Gastroesophageal sphincter (tissue), 4 donors: ENCODE results near the gene SYNE3. TPM values are rescaled to one million over a fixed set of nuclear protein-coding genes. Genes with fewer than 3 reads are reported as not detected.

Experiments
- ATAC-seq: fragments of 150-250 bp; one replicate; pipeline ENCODE4 v1.9.1; 2016; ENCODE audit warnings: mild to moderate bottlenecking, moderate library complexity
- H3K27ac ChIP-seq, 4 donors: fragments of 200-600 bp; sonication (generic) in 3 of 4; 1 replicate in 3 of 4; 2 replicates in 1 of 4; pipeline ENCODE4 v1.5.1; 2016 to 2019
- H3K27me3 ChIP-seq: fragments of 200-600 bp; sonication (generic); one replicate; pipeline ENCODE4 v1.5.1; 2019
- H3K36me3 ChIP-seq, 2 donors: fragments of 200-600 bp; sonication (generic); one replicate each; pipeline ENCODE4 v1.5.1; 2019; ENCODE audit warnings: control low read depth in 1 of 2
- H3K4me1 ChIP-seq, 3 donors: fragments of 200-600 bp; sonication (generic); 1 replicate in 2 of 3; 2 replicates in 1 of 3; pipeline ENCODE4 v1.5.1; 2016 to 2019; ENCODE audit warnings: control low read depth in 2 of 3
- H3K4me3 ChIP-seq, 2 donors: fragments of 200-600 bp; sonication (generic); one replicate each; pipeline ENCODE4 v1.5.1; 2019; ENCODE audit warnings: mild to moderate bottlenecking in 1 of 2, moderate library complexity in 1 of 2
- H3K9me3 ChIP-seq, 3 donors: fragments of 200-600 bp; sonication (generic); one replicate each; pipeline ENCODE4 v1.5.1; 2017 to 2019; ENCODE audit warnings: control low read depth in 2 of 3
- EP300 ChIP-seq: sonication (generic); formaldehyde crosslinking; IDR thresholded peaks from one replicate; pipeline ENCODE4 v1.6.1; 2017; ENCODE audit warnings: antibody characterized with exemption, mild to moderate bottlenecking
- POLR2A ChIP-seq, 2 donors: fragments of 450-650 bp; IDR thresholded peaks; one replicate each; pipeline ENCODE4 v1.6.1; 2017; ENCODE audit warnings: antibody characterized with exemption in 2 of 2, mild to moderate bottlenecking in 2 of 2, moderate library complexity in 1 of 2
- POLR2AphosphoS5 ChIP-seq: sonication (generic); formaldehyde crosslinking; IDR thresholded peaks from one replicate; pipeline ENCODE4 v1.6.1; 2017; ENCODE audit warnings: antibody characterized with exemption
- WGBS, 2 donors: methylation state at CpG; one replicate each; pipeline ENCODE4 v1.1.5; 2018; ENCODE audit warnings: low coverage in 1 of 2; 5-methylcytosine and 5-hydroxymethylcytosine counted together
- total RNA-seq, 4 donors: library from RNA; depleted of rRNA; stranded (reverse); fragments of >200 nt; gene quantifications; one replicate each; pipeline ENCODE4 v1.1.0, GENCODE V29; 2016
- TF ChIP-seq, protein P1 (sequence below), 4 experiments: fragments of 200-600 bp in 2 of 4; fragments of 450-650 bp in 2 of 4; sonication (generic) in 1 of 4; IDR thresholded peaks; one replicate each; pipeline ENCODE4 v1.5.1; 2017 to 2019; ENCODE audit warnings: antibody characterized with exemption in 4 of 4, mild to moderate bottlenecking in 2 of 4, moderate library complexity in 2 of 4

The SYNE3 gene
- total RNA-seq, 4 donors from 2014 or later = 16.5 to 28.0 (median 20.3) TPM

DNA sequence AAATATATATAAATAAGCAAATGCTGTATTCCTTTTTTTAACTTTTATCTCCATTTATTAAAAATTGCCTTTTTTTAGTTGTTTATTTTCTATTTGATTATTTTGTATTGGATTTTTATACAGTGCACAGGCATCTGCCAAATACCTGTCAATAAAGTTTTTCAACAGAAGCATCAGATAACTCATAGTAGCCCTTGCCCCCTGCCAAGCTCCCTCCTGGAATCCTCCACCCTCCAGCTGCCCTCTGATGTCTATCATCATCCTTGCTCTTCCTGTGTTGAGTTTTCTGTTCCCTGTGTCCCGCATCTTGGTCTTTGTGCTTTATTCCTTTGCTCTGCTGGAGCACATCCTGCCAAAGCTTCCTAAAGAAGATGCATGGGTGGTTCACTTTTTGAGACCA, 35.0 kb upstream of the SYNE3 start:
- Histone ChIP-seq H3K4me3 (no peak overlapping the region), H3K27ac (no peak overlapping the region), H3K9me3 (no peaks in the 10 kb centered on the region), H3K4me1 (no peaks in the 10 kb centered on the region), H3K27me3 (no peaks in the 10 kb centered on the region), H3K36me3 (peaks cover 0 to 6% of the 10 kb centered on the region in 2 donors)
- no peak for TF ChIP-seq POLR2A (IDR thresholded peaks at IDR 0.05)
- WGBS, 2 donors = 100% methylated on average over 1 of the region's 1 CpG; no CpG with 5 or more reads in 1 of the 2 donors
- ATAC-seq = no peak

DNA sequence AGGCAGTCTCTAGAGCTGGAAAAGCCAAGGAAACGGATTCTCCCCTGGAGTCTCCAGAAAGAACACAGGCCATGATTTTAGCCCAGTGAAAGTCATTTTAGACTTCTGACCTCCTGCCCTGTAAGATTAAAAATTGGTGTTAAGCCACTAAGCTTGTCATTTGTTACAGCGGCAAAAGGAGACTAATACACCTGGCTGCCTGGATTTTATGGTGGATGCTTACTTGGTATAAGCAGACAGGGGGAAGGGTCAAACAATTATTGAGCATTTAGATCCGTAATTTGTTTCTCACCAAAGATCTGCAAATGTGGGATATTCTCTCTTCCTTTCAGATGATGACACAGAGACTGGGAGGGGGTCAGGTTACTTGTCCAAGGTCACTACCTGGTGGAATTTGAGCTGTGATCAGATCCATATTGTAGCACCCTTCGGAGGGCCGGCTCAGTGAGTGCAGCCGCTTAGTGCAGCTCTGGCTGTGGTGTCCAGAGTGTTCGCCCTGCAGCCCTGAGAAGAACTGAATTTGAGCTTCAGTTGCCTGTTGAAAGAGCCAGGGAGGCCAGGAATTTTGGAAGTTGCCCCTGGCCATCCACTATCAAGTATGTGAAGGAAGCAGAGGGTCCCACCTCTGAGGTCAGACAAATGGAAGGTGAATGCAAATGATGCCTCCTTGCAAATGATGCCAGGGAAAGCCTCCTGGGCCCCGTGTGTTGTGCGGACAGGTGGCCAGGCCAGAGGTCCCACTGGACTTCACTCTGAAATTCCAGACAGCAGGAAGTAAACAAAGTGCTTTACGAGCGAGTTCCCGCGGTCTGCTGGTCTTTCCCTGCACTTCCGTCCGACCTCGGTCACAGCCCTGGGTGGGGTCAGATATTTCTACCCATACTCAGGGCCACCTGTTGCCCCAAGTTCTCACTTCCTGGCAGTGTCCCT, 33.5 kb upstream of the SYNE3 start:
- Histone ChIP-seq H3K9me3 (no peaks in the 10 kb centered on the region), H3K27me3 (no peaks in the 10 kb centered on the region), H3K4me3 (no peak overlapping the region), H3K36me3 (peaks cover 0 to 14% of the 10 kb centered on the region in 2 donors), H3K4me1 (no peaks in the 10 kb centered on the region), H3K27ac (no peak overlapping the region)
- WGBS, 2 donors = 67 to 72% methylated on average over 10 to 11 of the region's 16 CpGs
- TF ChIP-seq, protein P1, sequence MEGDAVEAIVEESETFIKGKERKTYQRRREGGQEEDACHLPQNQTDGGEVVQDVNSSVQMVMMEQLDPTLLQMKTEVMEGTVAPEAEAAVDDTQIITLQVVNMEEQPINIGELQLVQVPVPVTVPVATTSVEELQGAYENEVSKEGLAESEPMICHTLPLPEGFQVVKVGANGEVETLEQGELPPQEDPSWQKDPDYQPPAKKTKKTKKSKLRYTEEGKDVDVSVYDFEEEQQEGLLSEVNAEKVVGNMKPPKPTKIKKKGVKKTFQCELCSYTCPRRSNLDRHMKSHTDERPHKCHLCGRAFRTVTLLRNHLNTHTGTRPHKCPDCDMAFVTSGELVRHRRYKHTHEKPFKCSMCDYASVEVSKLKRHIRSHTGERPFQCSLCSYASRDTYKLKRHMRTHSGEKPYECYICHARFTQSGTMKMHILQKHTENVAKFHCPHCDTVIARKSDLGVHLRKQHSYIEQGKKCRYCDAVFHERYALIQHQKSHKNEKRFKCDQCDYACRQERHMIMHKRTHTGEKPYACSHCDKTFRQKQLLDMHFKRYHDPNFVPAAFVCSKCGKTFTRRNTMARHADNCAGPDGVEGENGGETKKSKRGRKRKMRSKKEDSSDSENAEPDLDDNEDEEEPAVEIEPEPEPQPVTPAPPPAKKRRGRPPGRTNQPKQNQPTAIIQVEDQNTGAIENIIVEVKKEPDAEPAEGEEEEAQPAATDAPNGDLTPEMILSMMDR (IDR thresholded peaks at IDR 0.05) = no peak
- ATAC-seq = no peak

DNA sequence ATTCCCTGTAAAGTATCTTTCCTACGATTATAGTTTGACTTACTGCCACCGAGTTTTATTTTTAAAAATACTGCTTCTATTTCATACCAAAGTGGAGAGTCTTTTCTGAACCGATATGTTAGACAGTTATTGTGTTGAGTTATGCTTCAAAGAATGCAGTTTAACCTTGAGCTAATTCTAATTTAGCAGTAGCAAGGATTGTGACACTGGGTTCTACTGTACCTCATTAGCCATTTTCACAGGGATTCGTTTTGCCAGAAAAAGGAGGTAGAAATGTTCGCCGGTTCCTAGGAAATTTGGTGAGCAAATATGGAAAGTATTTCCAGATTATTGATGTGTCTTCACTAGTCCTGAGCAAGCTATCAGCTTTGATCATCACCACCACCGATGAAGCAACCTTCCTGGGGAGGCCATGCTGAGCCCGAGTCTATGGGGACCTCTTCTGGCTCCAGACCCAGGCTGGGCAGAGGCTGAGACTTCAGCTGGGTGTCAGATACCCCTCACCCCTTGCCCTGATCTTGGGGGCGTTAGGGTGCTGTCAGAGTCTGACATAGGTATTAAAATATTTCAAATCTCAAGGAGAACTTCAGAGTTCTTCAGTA, 32.0 kb upstream of the SYNE3 start:
- TF ChIP-seq POLR2AphosphoS5 (no peak), EP300 (no peak), POLR2A (IDR thresholded peaks at IDR 0.05) (no peak)
- TF ChIP-seq, protein P1 (IDR thresholded peaks at IDR 0.05) = no peak
- peaks cover 0 to 27% of the 10 kb centered on the region in 2 donors for H3K36me3 ChIP-seq
- no peaks in the 10 kb centered on the region for H3K4me1 ChIP-seq
- H3K4me3 ChIP-seq = no peak overlapping the region
- no peak for ATAC-seq
- no peaks in the 10 kb centered on the region for H3K9me3 ChIP-seq
- H3K27me3 ChIP-seq = no peaks in the 10 kb centered on the region
- no peak overlapping the region for H3K27ac ChIP-seq
- WGBS, 2 donors = 72 to 81% methylated on average over 6 to 9 of the region's 9 CpGs

DNA sequence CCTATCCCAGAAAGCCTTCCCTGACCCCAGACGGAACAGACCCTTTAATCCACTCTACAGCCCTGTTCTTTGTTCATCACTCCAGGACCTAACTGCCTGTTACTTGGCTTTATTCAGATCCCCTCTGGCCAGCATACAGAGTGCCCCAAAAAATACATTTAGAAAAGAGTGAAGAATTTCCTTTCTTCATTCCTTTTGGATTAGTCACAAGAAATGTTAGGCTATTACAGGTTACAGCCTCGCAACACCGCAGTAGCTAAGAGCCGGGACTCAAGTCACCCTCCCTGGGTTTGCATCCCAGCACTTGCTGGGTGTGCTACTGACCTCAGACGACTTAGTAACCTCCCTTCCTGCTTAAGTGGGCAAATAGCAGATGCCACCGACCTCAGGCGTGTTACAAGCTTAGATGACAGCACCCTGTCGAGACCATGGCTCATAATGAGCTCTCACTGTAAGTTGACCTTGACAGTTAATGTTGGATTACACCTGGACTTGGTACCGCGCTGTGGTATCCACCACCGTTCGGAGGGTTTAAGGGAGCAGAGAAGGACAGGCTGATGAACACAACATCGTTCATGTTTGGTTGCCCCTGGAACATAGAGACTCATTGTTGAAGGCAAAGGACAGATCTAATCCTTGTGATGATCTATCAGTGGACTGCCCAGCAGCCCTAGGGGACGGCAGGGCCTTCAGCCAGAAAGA, 31.3 kb upstream of the SYNE3 start:
- no peaks in the 10 kb centered on the region for H3K9me3 ChIP-seq
- 58 to 91% methylated on average over 4 to 5 of the region's 14 CpGs for WGBS, 2 donors
- H3K27me3 ChIP-seq = no peaks in the 10 kb centered on the region
- TF ChIP-seq EP300 = no peak
- H3K4me3 ChIP-seq = no peak overlapping the region
- no peak for ATAC-seq
- H3K36me3 ChIP-seq = peaks cover 0 to 27% of the 10 kb centered on the region in 2 donors
- H3K4me1 ChIP-seq = no peaks in the 10 kb centered on the region
- H3K27ac ChIP-seq = no peak overlapping the region

DNA sequence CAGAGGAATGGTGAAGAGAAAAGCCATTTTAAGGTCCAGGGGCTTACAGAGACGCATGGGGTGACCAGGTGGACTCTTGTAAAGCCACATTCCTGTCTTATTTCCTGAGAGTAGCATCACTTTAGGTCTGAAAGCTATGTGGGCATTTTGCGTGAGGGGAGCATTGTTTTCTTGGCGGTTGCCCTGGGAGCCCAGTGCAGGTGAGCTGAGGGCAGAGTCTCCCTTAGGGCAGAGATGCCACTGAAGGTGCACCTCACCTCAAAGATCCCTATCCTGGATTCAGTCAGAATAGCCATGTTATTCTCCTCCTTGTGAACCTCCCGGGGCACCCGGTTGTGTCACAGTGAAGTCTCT, 30.8 kb upstream of the SYNE3 start:
- WGBS, 2 donors = 79 to 94% methylated on average over 2 to 4 of the region's 5 CpGs
- TF ChIP-seq POLR2AphosphoS5 = no peak
- TF ChIP-seq POLR2A (IDR thresholded peaks at IDR 0.05) = no peak
- TF ChIP-seq, protein P1 (IDR thresholded peaks at IDR 0.05) = no peak
- TF ChIP-seq EP300 = no peak
- H3K27me3 ChIP-seq = no peaks in the 10 kb centered on the region
- no peak for ATAC-seq
- H3K4me3 ChIP-seq = no peak overlapping the region
- H3K9me3 ChIP-seq = no peaks in the 10 kb centered on the region
- H3K27ac ChIP-seq = no peak overlapping the region
- no peaks in the 10 kb centered on the region for H3K4me1 ChIP-seq
- peaks cover 0 to 27% of the 10 kb centered on the region in 2 donors for H3K36me3 ChIP-seq
